T-cell (primary cell): ENCODE data around the gene ZGPAT. TPM values are rescaled to one million over a fixed set of nuclear protein-coding genes. Genes with fewer than 3 reads are reported as not detected.

Experiments used
- ATAC-seq, 4 experiments: fragments of 200-7000 bp in 3 of 4; fragments of 150-1000 bp in 1 of 4; cut with Tn5 transposase; replicated peaks in 1 of 4; 1 replicate in 3 of 4; 2 replicates in 1 of 4; pipeline ENCODE4 v1.10.0; 2021; ENCODE audit warnings: moderate library complexity in 3 of 4, mild to moderate bottlenecking in 2 of 4, moderate number of reproducible peaks in 1 of 4
- CTCF ChIA-PET, 2 donors: fragments of 300-600 bp; sonication (Branson Sonifier 250); formaldehyde crosslinking; loops; one replicate each; lab custom pipeline; 2022; ENCODE audit warnings: antibody characterized with exemption in 2 of 2; lab: Charles Lee
- POLR2A ChIA-PET, 2 donors: fragments of 300-600 bp; sonication (Branson Sonifier 250); formaldehyde crosslinking; loops; one replicate each; lab custom pipeline; 2022; ENCODE audit warnings: antibody characterized with exemption in 2 of 2; lab: Charles Lee
- DNase-seq, 35 experiments: peaks; one replicate each; pipeline versions ENCODE4 v3.0.0 to v3.0.0-alpha.2; 2013 to 2023
- H3K27ac ChIP-seq: one replicate; pipeline ENCODE4 v1.5.1; 2013; ENCODE audit warnings: low read length
- H3K27me3 ChIP-seq, 2 experiments: replicated peaks in 1 of 2; 1 replicate in 1 of 2; 2 replicates in 1 of 2; pipeline versions ENCODE4 v1.6.1 to v1.7.0; 2013; ENCODE audit warnings: low read length in 1 of 2, mixed read lengths in 1 of 2; ENCODE audit not compliant: control insufficient read depth in 2 of 2, insufficient read depth in 2 of 2; ENCODE audit errors: extremely low read depth in 1 of 2
- H3K36me3 ChIP-seq, 2 donors: 1 replicate in 1 of 2; 2 replicates in 1 of 2; pipeline versions ENCODE4 v1.6.1 to v1.7.0; 2013; ENCODE audit warnings: low read length in 1 of 2; ENCODE audit not compliant: control insufficient read depth in 2 of 2, insufficient read depth in 1 of 2; ENCODE audit errors: extremely low read depth in 1 of 2
- H3K4me1 ChIP-seq, 2 experiments: 1 replicate in 1 of 2; 2 replicates in 1 of 2; pipeline versions ENCODE4 v1.6.1 to v1.7.0; 2013; ENCODE audit warnings: low read length in 2 of 2, mixed read lengths in 1 of 2; ENCODE audit not compliant: insufficient read depth in 2 of 2, control insufficient read depth in 1 of 2; ENCODE audit errors: extremely low read depth in 1 of 2
- H3K4me3 ChIP-seq, 2 donors: 1 replicate in 1 of 2; 2 replicates in 1 of 2; pipeline versions ENCODE4 v1.5.1 to v1.7.0; 2013; ENCODE audit warnings: mild to moderate bottlenecking in 2 of 2, low read length in 1 of 2, moderate library complexity in 1 of 2; ENCODE audit not compliant: control insufficient read depth in 1 of 2; ENCODE audit errors: extremely low read depth in 1 of 2
- H3K9me3 ChIP-seq: 2 replicates; pipeline ENCODE4 v1.7.0; 2013
- H3K27ac Mint-ChIP-seq, 2 donors: one replicate each; pipeline ENCODE4 v1.8.0; 2020 to 2021; ENCODE audit warnings: mild to moderate bottlenecking in 2 of 2, mixed read lengths in 2 of 2
- H3K27me3 Mint-ChIP-seq, 2 donors: one replicate each; pipeline ENCODE4 v1.8.0; 2021 to 2022; ENCODE audit warnings: mixed read lengths in 2 of 2
- H3K36me3 Mint-ChIP-seq: one replicate; pipeline ENCODE4 v1.8.0; 2021; ENCODE audit warnings: mixed read lengths
- H3K4me1 Mint-ChIP-seq, 3 donors: one replicate each; pipeline ENCODE4 v1.8.0; 2020 to 2022; ENCODE audit warnings: mixed read lengths in 3 of 3, mild to moderate bottlenecking in 1 of 3
- H3K4me3 Mint-ChIP-seq, 3 donors: one replicate each; pipeline ENCODE4 v1.8.0; 2020 to 2022; ENCODE audit warnings: mild to moderate bottlenecking in 3 of 3, mixed read lengths in 3 of 3, moderate library complexity in 3 of 3
- H3K9me3 Mint-ChIP-seq, 3 donors: one replicate each; pipeline ENCODE4 v1.8.0; 2020 to 2022; ENCODE audit warnings: mixed read lengths in 3 of 3
- WGBS: methylation state at CpG from one replicate; pipeline ENCODE4 v1.1.5; 2013; ENCODE audit warnings: missing lambda C conversion rate; ENCODE audit not compliant: insufficient coverage; 5-methylcytosine and 5-hydroxymethylcytosine counted together
- total RNA-seq, 35 experiments: library from RNA in 6 of 35; stranded (reverse) in 6 of 35; fragments of 120-200 nt in 1 of 35; gene quantifications; one replicate each; pipeline versions ENCODE4 v1.2.1 to v1.2.4 and lab custom pipeline; 2013 to 2026

ZGPAT gene
- total RNA-seq, 5 donors from 2014 or later (not counting 1 experiment from before 2014, with no cell fraction given): 42.7 to 71.0 (median 59.0) TPM

DNA sequence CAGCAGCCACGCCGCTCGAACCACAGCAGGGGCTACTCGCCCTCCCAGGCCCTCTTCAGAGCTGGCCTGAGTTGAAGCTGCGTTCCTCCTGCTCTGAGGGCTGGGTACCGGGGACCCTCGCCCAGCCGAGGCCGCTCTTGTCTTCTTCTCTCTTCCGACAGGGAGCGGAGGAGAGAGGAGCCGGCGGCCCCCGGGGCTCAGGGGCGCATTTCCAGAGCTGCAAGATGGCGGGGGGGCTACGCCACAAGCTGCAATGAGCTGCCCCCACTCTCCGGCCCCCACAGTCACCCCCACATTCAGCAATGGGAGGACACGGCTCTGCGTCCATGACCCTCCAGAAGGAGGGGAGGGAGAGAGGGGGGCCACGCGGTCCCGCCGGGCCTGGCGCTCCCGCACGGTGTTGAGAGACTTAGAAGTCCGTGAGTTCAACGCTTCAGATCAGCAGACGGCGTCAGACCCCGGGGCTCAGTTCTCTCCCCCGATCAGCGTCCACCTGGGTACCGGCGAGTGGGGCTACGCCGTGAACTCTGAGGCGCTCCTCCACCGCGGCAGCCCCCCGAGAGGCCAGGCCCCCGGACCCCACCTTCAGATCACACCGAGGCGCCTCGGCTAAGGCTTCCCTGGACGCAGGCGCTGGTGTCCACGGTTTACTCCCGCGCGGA, 63.3 kb downstream of the ZGPAT start:
- Histone ChIP-seq H3K27me3 (peaks cover 0 to 35% of the 10 kb centered on the region in 2 experiments), H3K36me3 (no peaks in the 10 kb centered on the region), H3K4me1 (peaks cover 3 to 16% of the 10 kb centered on the region in 2 experiments), H3K9me3 (no peaks in the 10 kb centered on the region), H3K27ac (no peak overlapping the region), H3K4me3 (no peak overlapping the region)
- no peak overlapping the region for H3K27ac Mint-ChIP-seq
- H3K4me3 Mint-ChIP-seq: no peak overlapping the region
- DNase-seq: no peak
- ChIA-PET CTCF (no interaction called here), POLR2A (no interaction called here)
- no peaks in the 10 kb centered on the region for H3K9me3 Mint-ChIP-seq
- peaks cover 2 to 6% (median 3%) of the 10 kb centered on the region in 3 donors for H3K4me1 Mint-ChIP-seq
- H3K27me3 Mint-ChIP-seq: no peaks in the 10 kb centered on the region
- 95% methylated on average over 32 of the region's 52 CpGs for WGBS
- no peak for ATAC-seq
- no peaks in the 10 kb centered on the region for H3K36me3 Mint-ChIP-seq

DNA sequence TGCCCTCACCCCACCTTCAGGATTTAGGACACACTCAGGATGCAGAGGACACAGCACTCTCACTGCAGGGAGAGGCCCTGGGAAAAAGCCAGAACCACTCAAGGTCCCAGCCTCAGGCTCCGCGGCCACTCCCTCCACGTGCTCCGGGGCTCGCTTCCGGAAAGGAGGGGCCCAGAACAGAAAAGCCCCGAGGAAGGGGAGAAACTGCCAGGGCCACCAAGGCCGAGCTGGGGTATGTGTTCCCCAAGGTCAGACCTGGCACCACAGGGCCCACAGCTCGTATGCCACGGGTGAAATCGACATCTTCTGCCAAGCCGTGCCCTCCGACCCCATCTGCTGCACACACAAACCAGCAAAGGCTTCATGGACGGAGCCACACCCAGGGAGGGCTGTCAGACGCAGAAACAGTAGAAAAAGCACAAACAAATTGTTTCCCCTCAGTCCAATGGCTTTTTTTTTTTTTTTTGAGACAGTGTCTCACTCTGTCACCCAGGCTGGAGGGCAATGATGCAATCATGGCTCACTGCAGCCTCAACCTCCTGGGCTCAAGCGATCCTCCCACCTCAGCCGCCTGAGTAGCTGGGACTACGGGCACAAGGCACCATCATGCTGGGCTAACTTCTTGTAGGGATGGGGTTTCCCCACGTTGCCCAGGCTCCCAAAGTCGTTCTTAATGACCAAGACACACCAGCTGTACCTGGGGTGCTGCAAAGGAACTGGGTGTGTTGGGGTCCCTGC, 65.1 kb downstream of the ZGPAT start:
- 85% methylated on average over 15 of the region's 20 CpGs for WGBS
- CTCF ChIA-PET: interaction anchor here in 1 of 2 donors (0.7 kb wide), 1 partner anchor 135 kb away, joined by 3 read pairs; no protein-coding TSS in a partner anchor
- DNase-seq (no peak), ATAC-seq (no peak)
- Histone ChIP-seq H3K27ac (no peak overlapping the region), H3K27me3 (peaks cover 0 to 21% of the 10 kb centered on the region in 2 experiments), H3K4me1 (peaks cover 3 to 16% of the 10 kb centered on the region in 2 experiments), H3K36me3 (no peaks in the 10 kb centered on the region), H3K4me3 (no peak overlapping the region), H3K9me3 (no peaks in the 10 kb centered on the region)
- H3K4me1 Mint-ChIP-seq: peaks cover 2 to 6% (median 3%) of the 10 kb centered on the region in 3 donors
- H3K4me3 Mint-ChIP-seq: no peak overlapping the region
- POLR2A ChIA-PET: no interaction called here
- H3K27me3 Mint-ChIP-seq: no peaks in the 10 kb centered on the region
- no peaks in the 10 kb centered on the region for H3K9me3 Mint-ChIP-seq
- H3K27ac Mint-ChIP-seq: no peak overlapping the region
- H3K36me3 Mint-ChIP-seq: no peaks in the 10 kb centered on the region

DNA sequence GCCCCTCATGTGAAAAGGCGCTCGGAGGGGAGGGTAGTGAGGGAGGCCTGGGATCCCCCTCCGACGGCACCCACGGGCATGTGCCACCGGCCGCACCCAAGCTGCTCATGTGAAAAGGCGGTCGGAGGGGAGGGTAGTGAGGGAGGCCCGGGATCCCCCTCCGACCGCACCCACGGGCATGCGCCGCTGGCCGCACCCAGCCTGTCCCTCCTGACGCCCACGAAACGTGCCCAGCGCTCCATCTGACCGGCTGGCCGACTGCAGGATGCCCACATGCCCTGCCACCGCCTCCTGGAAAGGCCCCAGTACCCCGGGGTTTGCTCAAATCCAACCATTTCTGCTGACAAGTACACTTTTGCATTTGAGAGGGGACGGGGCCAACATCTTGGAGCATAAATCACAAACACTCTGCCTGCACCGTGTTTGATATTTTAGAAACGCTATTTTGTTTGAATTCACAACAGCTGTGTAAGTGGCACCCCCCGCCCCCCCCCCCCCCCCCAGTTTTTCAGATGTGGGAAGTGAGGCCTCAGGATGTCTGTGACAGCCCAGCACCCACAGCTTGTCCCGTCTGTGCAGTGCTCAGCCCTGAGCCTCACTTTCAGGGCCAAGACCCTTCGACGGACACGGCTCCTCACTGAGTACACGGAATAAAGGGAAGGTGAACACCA, 65.9 kb downstream of the ZGPAT start:
- Mint-ChIP-seq H3K4me3 (peak overlapping the region in 1 of 3 donors; percentile 35), H3K36me3 (no peaks in the 10 kb centered on the region), H3K9me3 (no peaks in the 10 kb centered on the region), H3K4me1 (peaks cover 2 to 6% (median 3%) of the 10 kb centered on the region in 3 donors), H3K27ac (no peak overlapping the region), H3K27me3 (no peaks in the 10 kb centered on the region)
- Histone ChIP-seq H3K4me3 (no peak overlapping the region), H3K9me3 (no peaks in the 10 kb centered on the region), H3K36me3 (no peaks in the 10 kb centered on the region), H3K4me1 (peaks cover 3 to 16% of the 10 kb centered on the region in 2 experiments), H3K27me3 (peaks cover 0 to 21% of the 10 kb centered on the region in 2 experiments), H3K27ac (no peak overlapping the region)
- 82% methylated on average over 25 of the region's 33 CpGs for WGBS
- DNase-seq (no peak), ATAC-seq (peak in 1 of 4 experiments; percentile 26)
- ChIA-PET CTCF (no interaction called here), POLR2A (interaction anchor here in 1 of 2 donors (0.7 kb wide), 1 partner anchor 247 kb away, joined by 5 read pairs; no protein-coding TSS in a partner anchor)

DNA sequence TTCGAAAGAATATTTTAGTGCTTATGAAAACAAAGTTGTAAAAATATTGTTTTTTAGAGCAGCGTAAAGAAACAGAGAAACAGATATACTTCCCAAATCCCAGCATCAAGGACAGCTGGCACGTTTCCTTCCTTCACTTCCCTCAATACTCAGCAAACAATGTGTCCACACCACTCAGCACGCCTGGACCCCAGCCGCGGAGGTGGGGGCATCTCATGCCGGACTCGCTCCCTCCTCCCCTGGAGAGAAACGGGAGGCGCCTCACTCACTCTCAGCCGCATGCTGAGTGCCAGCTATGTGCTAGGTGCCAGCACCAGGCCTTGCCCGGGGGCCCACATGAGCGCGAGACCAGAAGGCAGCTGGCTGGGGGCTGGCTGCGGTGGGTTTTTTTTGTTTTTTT, 66.5 kb downstream of the ZGPAT start:
- no peak overlapping the region for H3K27ac Mint-ChIP-seq
- CTCF ChIA-PET: no interaction called here

DNA sequence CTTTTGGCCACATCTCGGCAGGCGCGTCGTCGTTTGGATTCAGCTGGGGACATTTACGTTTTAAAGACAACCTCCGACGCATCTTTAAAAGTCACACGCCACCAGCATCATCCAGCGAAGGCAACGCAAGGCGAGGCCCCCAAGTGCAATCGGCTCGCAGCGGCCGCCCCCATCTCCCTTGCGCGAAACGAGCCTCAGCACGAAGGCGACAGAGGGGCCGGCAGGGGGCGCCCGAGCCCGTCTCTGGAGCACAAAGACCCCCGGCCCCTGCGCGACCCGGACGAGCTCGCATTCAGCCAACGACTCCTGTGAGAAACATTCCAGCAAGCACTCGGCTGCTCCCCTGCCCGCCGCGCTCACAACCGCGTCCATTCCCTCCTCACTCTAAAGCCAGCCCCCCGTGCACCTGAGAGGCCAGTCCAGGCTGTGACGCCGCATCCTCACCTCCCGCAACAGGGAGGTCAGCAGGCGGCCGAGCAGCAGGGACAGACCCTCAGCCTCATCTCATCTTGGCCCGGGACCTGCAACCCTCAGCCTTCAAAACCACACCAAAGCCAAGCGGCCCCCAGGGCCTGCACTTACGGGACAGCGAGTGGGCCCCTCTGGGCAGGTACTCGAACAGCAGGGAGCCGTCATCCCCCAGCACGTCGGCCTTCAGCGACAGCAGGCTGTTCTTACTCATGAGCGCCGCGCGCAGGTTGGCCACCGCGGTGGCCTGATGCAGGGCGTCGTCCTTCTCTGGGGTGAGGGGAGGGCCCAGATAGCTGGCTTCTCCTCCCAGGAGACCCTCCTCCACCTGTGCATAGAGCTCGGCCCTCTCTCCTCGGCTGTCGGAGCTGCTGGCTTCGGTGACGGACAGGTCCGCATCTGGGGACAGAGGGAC, 67.5 kb downstream of the ZGPAT start:
- Mint-ChIP-seq H3K9me3 (no peaks in the 10 kb centered on the region), H3K27me3 (no peaks in the 10 kb centered on the region), H3K27ac (no peak overlapping the region), H3K4me3 (no peak overlapping the region), H3K36me3 (no peaks in the 10 kb centered on the region), H3K4me1 (peaks cover 2 to 6% (median 3%) of the 10 kb centered on the region in 3 donors)
- Histone ChIP-seq H3K27ac (no peak overlapping the region), H3K4me1 (peaks cover 3 to 16% of the 10 kb centered on the region in 2 experiments), H3K27me3 (peaks cover 0 to 13% of the 10 kb centered on the region in 2 experiments), H3K36me3 (no peaks in the 10 kb centered on the region), H3K4me3 (no peak overlapping the region), H3K9me3 (no peaks in the 10 kb centered on the region)
- WGBS: 68% methylated on average over 49 of the region's 67 CpGs
- POLR2A ChIA-PET: no interaction called here
- peak in 2 of 4 experiments; percentile 41 to 58 for ATAC-seq
- CTCF ChIA-PET: no interaction called here
- peak in 11 of 35 experiments; percentile 15 to 52 (median 26) for DNase-seq

More for the DNA sequence above, 66.5 kb downstream of the ZGPAT start:
- WGBS: no CpG with 5 or more reads among the region's 15 CpGs
- Histone ChIP-seq H3K27ac (no peak overlapping the region), H3K27me3 (peaks cover 0 to 21% of the 10 kb centered on the region in 2 experiments), H3K4me3 (no peak overlapping the region), H3K4me1 (peaks cover 3 to 16% of the 10 kb centered on the region in 2 experiments), H3K36me3 (no peaks in the 10 kb centered on the region), H3K9me3 (no peaks in the 10 kb centered on the region)
- Mint-ChIP-seq H3K27me3 (no peaks in the 10 kb centered on the region), H3K9me3 (no peaks in the 10 kb centered on the region), H3K4me1 (peaks cover 2 to 6% (median 3%) of the 10 kb centered on the region in 3 donors), H3K36me3 (no peaks in the 10 kb centered on the region), H3K4me3 (peak overlapping the region in 1 of 3 donors; percentile 35)
- no peak for ATAC-seq
- POLR2A ChIA-PET: interaction anchor here in 1 of 2 donors (0.7 kb wide), 1 partner anchor 247 kb away, joined by 5 read pairs; no protein-coding TSS in a partner anchor
- no peak for DNase-seq
